Measurements from ENCODE around the gene ZCWPW1.
A peak's percentile ranks its signal among the peaks of the same experiment; 100 is the strongest.

The ZCWPW1 gene

DNA sequence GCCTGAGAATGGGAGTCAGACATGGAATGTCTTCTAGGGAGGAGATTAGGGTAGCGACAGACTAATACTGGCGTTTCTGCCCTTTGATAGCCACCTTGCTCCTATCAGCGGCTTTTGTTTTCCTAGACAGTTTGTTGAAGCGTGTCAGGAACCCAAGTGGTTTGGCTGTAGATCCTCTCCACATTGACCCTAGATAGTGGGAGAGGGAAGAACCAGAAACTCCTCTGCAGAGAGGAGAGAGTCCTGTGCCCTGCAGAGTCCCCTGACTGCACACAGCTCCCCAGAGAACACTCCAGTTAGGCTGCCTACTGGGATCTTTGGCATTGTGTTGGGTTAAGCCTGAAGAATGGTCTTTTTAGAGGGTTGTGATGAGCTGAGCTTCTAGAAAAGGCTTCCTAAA lies 3.5 kb upstream of the ZCWPW1 start:
- Histone ChIP-seq H3K27me3 (ENCODE audit: low read depth, low read length) (no peaks in the 10 kb centered on the region), H3K79me2 (ENCODE audit: low read length) (peaks cover 68% of the 10 kb centered on the region), H3K9ac (ENCODE audit: low read length) (no peak overlapping the region), H2AFZ (ENCODE audit: low read depth, low read length) (no peak overlapping the region), H3K4me1 (ENCODE audit: low read length) (peaks cover 49% of the 10 kb centered on the region), H3K4me2 (ENCODE audit: low read length) (peak overlapping the region; percentile 82), H4K20me1 (ENCODE audit: insufficient read depth, low read length) (peaks cover 26% of the 10 kb centered on the region), H3K36me3 (replicated peaks; ENCODE audit: low read depth, low read length) (peaks cover 42% of the 10 kb centered on the region), H3K4me3 (ENCODE audit: low read length) (no peak overlapping the region), H3K27ac (ENCODE audit: low read length) (peak overlapping the region; percentile 3; the same call in 1 of the 2 replicates), H3K9me3 (ENCODE audit: insufficient read depth, low read length) (no peaks in the 10 kb centered on the region)
- TF ChIP-seq, protein P1, sequence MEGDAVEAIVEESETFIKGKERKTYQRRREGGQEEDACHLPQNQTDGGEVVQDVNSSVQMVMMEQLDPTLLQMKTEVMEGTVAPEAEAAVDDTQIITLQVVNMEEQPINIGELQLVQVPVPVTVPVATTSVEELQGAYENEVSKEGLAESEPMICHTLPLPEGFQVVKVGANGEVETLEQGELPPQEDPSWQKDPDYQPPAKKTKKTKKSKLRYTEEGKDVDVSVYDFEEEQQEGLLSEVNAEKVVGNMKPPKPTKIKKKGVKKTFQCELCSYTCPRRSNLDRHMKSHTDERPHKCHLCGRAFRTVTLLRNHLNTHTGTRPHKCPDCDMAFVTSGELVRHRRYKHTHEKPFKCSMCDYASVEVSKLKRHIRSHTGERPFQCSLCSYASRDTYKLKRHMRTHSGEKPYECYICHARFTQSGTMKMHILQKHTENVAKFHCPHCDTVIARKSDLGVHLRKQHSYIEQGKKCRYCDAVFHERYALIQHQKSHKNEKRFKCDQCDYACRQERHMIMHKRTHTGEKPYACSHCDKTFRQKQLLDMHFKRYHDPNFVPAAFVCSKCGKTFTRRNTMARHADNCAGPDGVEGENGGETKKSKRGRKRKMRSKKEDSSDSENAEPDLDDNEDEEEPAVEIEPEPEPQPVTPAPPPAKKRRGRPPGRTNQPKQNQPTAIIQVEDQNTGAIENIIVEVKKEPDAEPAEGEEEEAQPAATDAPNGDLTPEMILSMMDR (IDR thresholded peaks at IDR 0.05; ENCODE audit: low read depth, low read length) = no peak
- TF ChIP-seq EZH2phosphoT487 (IDR thresholded peaks at IDR 0.05; ENCODE audit: low read depth) = no peak

DNA sequence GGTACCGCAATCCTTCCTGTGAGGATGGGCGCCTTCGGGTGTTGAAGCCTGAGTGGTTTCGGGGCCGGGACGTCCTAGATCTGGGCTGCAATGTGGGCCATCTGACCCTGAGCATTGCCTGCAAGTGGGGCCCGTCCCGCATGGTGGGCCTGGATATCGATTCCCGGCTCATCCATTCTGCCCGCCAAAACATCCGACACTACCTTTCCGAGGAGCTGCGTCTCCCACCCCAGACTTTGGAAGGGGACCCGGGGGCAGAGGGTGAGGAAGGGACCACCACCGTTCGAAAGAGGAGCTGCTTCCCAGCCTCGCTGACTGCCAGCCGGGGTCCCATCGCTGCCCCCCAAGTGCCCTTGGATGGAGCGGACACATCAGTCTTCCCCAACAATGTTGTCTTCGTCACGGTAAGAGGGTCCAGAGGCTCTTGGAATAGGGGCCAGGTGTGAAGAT lies 2.8 kb upstream of the ZCWPW1 start:
- Histone ChIP-seq H3K27me3 (ENCODE audit: low read depth, low read length) (no peaks in the 10 kb centered on the region), H3K9ac (ENCODE audit: low read length) (no peak overlapping the region), H2AFZ (ENCODE audit: low read depth, low read length) (no peak overlapping the region), H3K9me3 (ENCODE audit: insufficient read depth, low read length) (no peaks in the 10 kb centered on the region), H3K4me2 (ENCODE audit: low read length) (peak overlapping the region; percentile 82), H4K20me1 (ENCODE audit: insufficient read depth, low read length) (peaks cover 26% of the 10 kb centered on the region), H3K27ac (ENCODE audit: low read length) (peak overlapping the region; percentile 96), H3K36me3 (replicated peaks; ENCODE audit: low read depth, low read length) (peaks cover 42% of the 10 kb centered on the region), H3K79me2 (ENCODE audit: low read length) (peaks cover 68% of the 10 kb centered on the region), H3K4me1 (ENCODE audit: low read length) (peaks cover 48% of the 10 kb centered on the region), H3K4me3 (ENCODE audit: low read length) (peak overlapping the region; percentile 86)
- no peak for TF ChIP-seq EZH2phosphoT487 (IDR thresholded peaks at IDR 0.05; ENCODE audit: low read depth)
- TF ChIP-seq, protein P1 (IDR thresholded peaks at IDR 0.05; ENCODE audit: low read depth, low read length) = no peak

DNA sequence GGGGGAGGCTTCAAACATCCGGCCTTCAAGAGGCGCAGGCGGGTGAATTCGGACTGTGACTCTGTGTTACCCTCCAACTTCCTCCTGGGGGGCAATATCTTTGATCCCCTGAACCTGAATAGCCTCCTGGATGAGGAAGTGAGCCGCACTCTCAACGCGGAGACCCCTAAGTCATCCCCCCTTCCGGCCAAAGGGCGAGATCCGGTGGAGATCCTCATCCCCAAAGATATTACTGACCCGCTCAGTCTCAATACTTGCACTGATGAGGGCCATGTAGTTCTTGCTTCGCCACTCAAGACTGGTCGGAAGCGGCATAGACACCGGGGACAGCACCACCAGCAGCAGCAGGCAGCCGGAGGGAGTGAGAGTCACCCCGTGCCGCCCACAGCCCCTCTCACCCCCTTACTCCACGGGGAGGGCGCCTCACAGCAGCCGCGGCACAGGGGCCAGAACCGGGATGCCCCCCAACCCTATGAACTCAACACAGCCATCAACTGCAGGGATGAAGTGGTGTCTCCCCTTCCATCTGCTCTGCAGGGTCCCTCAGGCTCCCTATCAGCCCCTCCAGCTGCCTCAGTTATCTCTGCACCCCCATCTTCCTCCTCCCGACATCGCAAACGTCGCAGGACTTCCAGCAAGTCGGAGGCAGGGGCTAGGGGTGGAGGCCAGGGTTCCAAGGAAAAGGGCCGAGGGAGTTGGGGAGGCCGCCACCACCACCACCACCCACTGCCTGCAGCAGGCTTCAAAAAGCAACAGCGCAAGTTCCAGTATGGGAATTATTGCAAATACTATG lies 2.2 kb upstream of the ZCWPW1 start:
- H3K36me3 ChIP-seq (replicated peaks; ENCODE audit: low read depth, low read length) = peaks cover 42% of the 10 kb centered on the region

More for the DNA sequence above, 2.2 kb upstream of the ZCWPW1 start:
- Histone ChIP-seq H3K4me1 (ENCODE audit: low read length) (peaks cover 48% of the 10 kb centered on the region), H3K4me2 (ENCODE audit: low read length) (peak overlapping the region; percentile 82), H3K27ac (ENCODE audit: low read length) (peak overlapping the region; percentile 96), H3K27me3 (ENCODE audit: low read depth, low read length) (no peaks in the 10 kb centered on the region), H2AFZ (ENCODE audit: low read depth, low read length) (no peak overlapping the region), H3K79me2 (ENCODE audit: low read length) (peaks cover 62% of the 10 kb centered on the region), H3K9ac (ENCODE audit: low read length) (peak overlapping the region; percentile 99), H4K20me1 (ENCODE audit: insufficient read depth, low read length) (peaks cover 26% of the 10 kb centered on the region), H3K9me3 (ENCODE audit: insufficient read depth, low read length) (no peaks in the 10 kb centered on the region), H3K4me3 (ENCODE audit: low read length) (peak overlapping the region; percentile 86)
- TF ChIP-seq, protein P1 (IDR thresholded peaks at IDR 0.05; ENCODE audit: low read depth, low read length) = no peak
- TF ChIP-seq EZH2phosphoT487 (IDR thresholded peaks at IDR 0.05; ENCODE audit: low read depth) = no peak
